Effector memory CD4-positive, alpha-beta T cell (primary cell): ENCODE data around the gene SPATA31C1.
"Not testable (repeated sequence)": the region's sequence is repeated elsewhere in the genome, so short reads cannot be mapped to it uniquely, and the experiment has no call there.

Experiments used
- DNase-seq, 3 donors: peaks; one replicate each; pipeline ENCODE4 v3.0.0-alpha.2; 2020
- H3K27ac ChIP-seq: 2 replicates; pipeline ENCODE4 v1.7.0; 2013; ENCODE audit warnings: mild to moderate bottlenecking, low read length, moderate library complexity; ENCODE audit not compliant: insufficient read depth, poor library complexity, severe bottlenecking
- H3K27me3 ChIP-seq: replicated peaks from 2 replicates; pipeline ENCODE4 v1.7.0; 2013; ENCODE audit warnings: mild to moderate bottlenecking, low read length; ENCODE audit not compliant: insufficient read depth, control insufficient read depth, poor library complexity, severe bottlenecking
- H3K36me3 ChIP-seq: 2 replicates; pipeline ENCODE4 v1.7.0; 2013; ENCODE audit warnings: mild to moderate bottlenecking, low read length, moderate library complexity; ENCODE audit not compliant: control insufficient read depth, insufficient read depth
- H3K4me1 ChIP-seq: 2 replicates; pipeline ENCODE4 v1.7.0; 2013; ENCODE audit warnings: low read length, mild to moderate bottlenecking; ENCODE audit not compliant: control insufficient read depth, insufficient read depth, poor library complexity, severe bottlenecking
- H3K4me3 ChIP-seq: 2 replicates; pipeline ENCODE4 v1.7.0; 2013; ENCODE audit warnings: low read length, low read depth, mild to moderate bottlenecking; ENCODE audit not compliant: insufficient read depth, poor library complexity, severe bottlenecking
- H3K9me3 ChIP-seq: 2 replicates; pipeline ENCODE4 v1.7.0; 2013; ENCODE audit warnings: mild to moderate bottlenecking, low read length, moderate library complexity; ENCODE audit not compliant: control insufficient read depth
- total RNA-seq, 3 donors: gene quantifications; one replicate each; lab custom pipeline; 2026; lab: John Stamatoyannopoulos, UW

Gene SPATA31C1
- 0 reads per million in 3 donors for total RNA-seq

DNA sequence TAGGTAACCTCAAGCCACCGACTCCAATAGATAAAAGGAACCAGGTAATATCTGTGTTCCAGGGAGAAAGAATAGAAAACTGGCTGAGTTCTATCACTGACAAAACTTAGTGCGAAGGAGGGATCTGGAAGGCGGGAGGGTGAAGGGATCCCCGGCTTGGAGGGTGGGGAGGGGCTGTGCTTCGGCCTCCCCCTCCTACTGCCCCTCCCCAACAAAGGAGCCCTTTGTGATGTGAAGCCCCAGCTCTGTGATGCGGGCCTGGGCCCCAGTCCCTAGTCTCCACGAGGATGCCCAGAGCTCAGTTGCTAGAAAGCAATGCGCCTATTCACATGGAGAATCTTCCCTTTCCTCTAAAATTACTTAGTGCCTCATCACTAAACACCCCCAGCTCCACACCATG, at the start of gene SPATA31C1:
SPATA31C1 (plus strand) TSS at position 301 of the 400 bp plus-strand sequence.
- H3K27ac ChIP-seq, H3K27me3 ChIP-seq, H3K4me3 ChIP-seq, DNase-seq, H3K36me3 ChIP-seq, H3K9me3 ChIP-seq, H3K4me1 ChIP-seq: not testable (repeated sequence)

GRCh38 chr9:87868175-87868574, 49.6 kb upstream of the SPATA31C1 start:
- no peak overlapping the region for H3K27ac ChIP-seq
- no peaks in the 10 kb centered on the region for H3K27me3 ChIP-seq
- no peak overlapping the region for H3K4me3 ChIP-seq
- H3K4me1 ChIP-seq = no peaks in the 10 kb centered on the region
- no peaks in the 10 kb centered on the region for H3K9me3 ChIP-seq
- H3K36me3 ChIP-seq = no peaks in the 10 kb centered on the region
- DNase-seq = no peak

- Histone ChIP-seq H3K36me3 (no peaks in the 10 kb centered on the region), H3K4me3 (no peak overlapping the region), H3K4me1 (no peaks in the 10 kb centered on the region), H3K27ac (no peak overlapping the region), H3K9me3 (no peaks in the 10 kb centered on the region), H3K27me3 (no peaks in the 10 kb centered on the region)
- DNase-seq = no peak
Observed at GRCh38 chr9:87868635-87869034, 49.1 kb upstream of the SPATA31C1 start.

GRCh38 chr9:87869082-87869481, 48.7 kb upstream of the SPATA31C1 start:
- Histone ChIP-seq H3K4me3 (no peak overlapping the region), H3K27me3 (no peaks in the 10 kb centered on the region), H3K27ac (no peak overlapping the region), H3K9me3 (no peaks in the 10 kb centered on the region), H3K4me1 (no peaks in the 10 kb centered on the region), H3K36me3 (no peaks in the 10 kb centered on the region)
- DNase-seq = no peak

DNA sequence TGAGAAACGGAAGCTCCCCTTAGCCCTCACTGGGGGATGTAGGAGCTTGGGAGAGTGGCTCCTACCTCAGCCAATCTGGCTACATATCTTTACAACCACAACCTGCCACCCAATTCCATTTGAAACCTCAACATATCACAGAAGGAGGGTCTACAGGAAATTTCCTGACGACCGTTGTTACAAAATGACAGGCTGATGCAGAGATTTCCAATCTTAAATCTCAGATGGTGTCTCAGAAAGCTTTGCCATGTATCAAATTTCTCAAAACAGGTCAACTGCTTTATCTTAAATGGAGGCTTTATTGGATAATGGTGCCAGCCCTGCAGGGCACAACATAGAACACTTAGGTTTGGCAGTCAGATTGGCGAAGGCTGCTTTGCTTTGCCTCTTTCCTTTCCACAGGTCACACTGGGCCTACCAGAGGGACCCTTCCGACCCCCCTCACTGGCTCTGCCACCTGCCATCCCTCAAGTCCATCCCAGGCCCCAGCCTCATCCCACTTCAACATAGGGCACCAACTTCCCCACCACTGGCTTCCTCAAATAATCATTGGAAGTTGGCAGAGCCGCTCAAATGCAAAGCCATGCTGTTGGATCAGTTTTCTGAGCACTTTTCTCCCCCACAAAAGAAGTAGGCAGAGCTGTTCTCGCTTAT, 46.2 kb upstream of the SPATA31C1 start:
- no peaks in the 10 kb centered on the region for H3K36me3 ChIP-seq
- H3K4me3 ChIP-seq = no peak overlapping the region
- no peak overlapping the region for H3K27ac ChIP-seq
- DNase-seq = no peak
- H3K27me3 ChIP-seq = no peaks in the 10 kb centered on the region
- H3K9me3 ChIP-seq = no peaks in the 10 kb centered on the region
- H3K4me1 ChIP-seq = no peaks in the 10 kb centered on the region

DNA sequence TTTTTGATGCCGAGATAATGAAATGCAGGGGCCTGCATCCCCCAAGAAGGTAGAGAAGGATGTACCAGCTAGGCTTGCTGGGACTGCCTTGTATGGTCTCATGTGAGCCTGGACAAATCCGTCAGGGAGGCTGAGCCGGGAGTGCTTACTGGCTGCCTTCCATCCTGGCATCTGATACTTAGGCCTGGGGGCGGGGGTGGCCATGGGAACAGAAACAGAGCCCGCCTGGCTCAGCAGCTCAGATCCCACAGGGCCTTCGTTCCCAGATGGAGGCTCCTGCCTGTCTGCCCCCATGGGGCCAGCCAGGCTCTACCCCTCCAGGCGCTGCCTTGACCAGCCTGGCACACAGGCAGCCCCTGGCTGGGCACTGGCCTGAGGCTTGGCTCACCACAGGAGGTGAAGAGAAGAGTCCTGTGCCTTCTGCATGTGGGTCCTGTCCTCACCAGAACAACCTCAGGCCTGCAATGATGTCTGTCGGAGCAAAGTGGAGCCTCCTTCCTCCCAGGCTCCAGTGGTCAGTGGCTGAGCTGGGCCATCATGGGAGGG, 45.6 kb upstream of the SPATA31C1 start:
- no peaks in the 10 kb centered on the region for H3K4me1 ChIP-seq
- DNase-seq = no peak

GRCh38 chr9:87873607-87874303, 44.0 kb upstream of the SPATA31C1 start:
- Histone ChIP-seq H3K27me3 (no peaks in the 10 kb centered on the region), H3K27ac (no peak overlapping the region), H3K4me1 (no peaks in the 10 kb centered on the region), H3K4me3 (no peak overlapping the region), H3K9me3 (no peaks in the 10 kb centered on the region), H3K36me3 (no peaks in the 10 kb centered on the region)
- DNase-seq = no peak

More for the DNA sequence above, 45.6 kb upstream of the SPATA31C1 start:
- Histone ChIP-seq H3K36me3 (no peaks in the 10 kb centered on the region), H3K9me3 (no peaks in the 10 kb centered on the region), H3K4me3 (no peak overlapping the region), H3K27ac (no peak overlapping the region), H3K27me3 (no peaks in the 10 kb centered on the region)

GRCh38 chr9:87874304-87874623, 43.5 kb upstream of the SPATA31C1 start:
- DNase-seq = no peak
- no peaks in the 10 kb centered on the region for H3K4me1 ChIP-seq

DNA sequence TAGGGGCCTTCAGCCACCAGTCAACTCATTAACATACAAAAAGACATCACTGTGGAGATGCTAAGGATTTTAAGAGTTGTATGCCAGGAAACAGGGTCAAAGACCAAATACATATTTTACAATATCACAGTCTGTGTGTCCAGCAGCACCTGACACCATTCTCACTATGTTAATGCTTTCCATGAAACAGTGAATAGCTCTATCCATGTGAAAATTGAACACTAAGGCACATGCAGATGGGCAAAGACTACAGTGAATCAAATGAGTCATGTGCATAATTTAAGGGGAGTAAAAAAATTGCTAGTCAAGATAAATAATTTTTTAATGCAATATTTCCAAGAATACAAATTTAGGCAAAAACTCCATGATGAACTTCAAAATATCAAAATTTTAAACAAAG, 42.7 kb upstream of the SPATA31C1 start:
- H3K27me3 ChIP-seq = no peaks in the 10 kb centered on the region
- no peak overlapping the region for H3K27ac ChIP-seq
- H3K4me1 ChIP-seq = no peaks in the 10 kb centered on the region
- H3K4me3 ChIP-seq = no peak overlapping the region
- H3K9me3 ChIP-seq = no peaks in the 10 kb centered on the region
- no peak for DNase-seq
- no peaks in the 10 kb centered on the region for H3K36me3 ChIP-seq

More at GRCh38 chr9:87874304-87874623, 43.5 kb upstream of the SPATA31C1 start:
- no peaks in the 10 kb centered on the region for H3K27me3 ChIP-seq
- no peak overlapping the region for H3K4me3 ChIP-seq
- no peaks in the 10 kb centered on the region for H3K9me3 ChIP-seq
- no peak overlapping the region for H3K27ac ChIP-seq
- no peaks in the 10 kb centered on the region for H3K36me3 ChIP-seq

GRCh38 chr9:87875831-87876545, 41.8 kb upstream of the SPATA31C1 start:
- Histone ChIP-seq H3K27me3 (no peaks in the 10 kb centered on the region), H3K4me1 (no peaks in the 10 kb centered on the region), H3K36me3 (no peaks in the 10 kb centered on the region), H3K4me3 (no peak overlapping the region), H3K27ac (no peak overlapping the region), H3K9me3 (no peaks in the 10 kb centered on the region)
- no peak for DNase-seq
